Mesangial cell (primary cell): ENCODE data around the gene CHAC1. TPM values are rescaled to one million over a fixed set of nuclear protein-coding genes. Genes with fewer than 3 reads are reported as not detected.

Experiments used
- total RNA-seq: library from RNA; depleted of rRNA; stranded (reverse); fragments of >200 nt; gene quantifications from 2 replicates; pipeline ENCODE4 v1.2.3, GENCODE V29; 2015

CHAC1 gene, protein sequence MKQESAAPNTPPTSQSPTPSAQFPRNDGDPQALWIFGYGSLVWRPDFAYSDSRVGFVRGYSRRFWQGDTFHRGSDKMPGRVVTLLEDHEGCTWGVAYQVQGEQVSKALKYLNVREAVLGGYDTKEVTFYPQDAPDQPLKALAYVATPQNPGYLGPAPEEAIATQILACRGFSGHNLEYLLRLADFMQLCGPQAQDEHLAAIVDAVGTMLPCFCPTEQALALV
- total RNA-seq: 47.9 and 73.2 TPM in 2 replicates

DNA sequence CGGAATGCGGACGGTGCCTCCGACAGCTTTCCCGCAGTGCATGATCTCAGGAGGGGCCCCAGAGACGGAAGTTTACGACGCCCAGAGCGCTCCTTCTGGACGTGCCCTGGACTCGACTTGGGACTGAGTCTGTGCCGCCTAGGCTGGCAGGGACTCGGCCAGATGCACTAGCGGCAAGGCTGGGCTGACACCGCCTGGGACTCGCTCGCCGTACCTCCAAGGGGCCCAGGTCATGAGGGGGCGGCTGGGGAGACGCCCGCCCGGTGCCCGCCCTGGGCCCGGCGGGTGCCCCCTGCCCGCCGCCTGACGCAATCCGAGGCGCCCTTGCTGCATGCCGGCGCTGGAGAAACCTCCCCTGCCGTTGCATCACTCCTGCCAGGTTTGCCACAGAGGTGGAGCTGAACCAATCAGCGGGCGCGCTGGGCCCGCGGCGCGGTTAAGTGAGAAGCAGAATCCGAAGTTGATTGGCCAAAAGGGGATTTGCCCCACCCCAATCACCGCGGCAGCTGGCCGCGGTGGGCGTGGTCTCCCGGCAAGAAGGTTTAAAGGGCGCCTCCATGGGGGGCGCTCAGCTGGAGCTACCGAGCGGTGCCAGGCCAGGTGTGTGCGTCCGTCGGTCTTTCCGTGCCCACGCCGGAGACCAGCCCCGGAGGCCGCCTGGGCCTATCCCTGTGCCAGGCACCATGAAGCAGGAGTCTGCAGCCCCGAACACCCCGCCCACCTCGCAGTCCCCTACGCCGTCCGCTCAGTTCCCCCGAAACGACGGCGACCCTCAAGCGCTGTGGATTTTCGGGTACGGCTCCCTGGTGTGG lies at the start of gene CHAC1:
CHAC1 (plus strand) TSS at position 571 of the 812 bp plus-strand sequence; CDS start at position 684, 113 bp downstream.

GRCh38 chr15:40928821-40929659 lies 24.2 kb upstream of the CHAC1 start, which contains the start of gene DLL4:
Gene DLL4, plus strand, starts transcription at chr15:40929340. Its CDS starts 329 bp downstream, at chr15:40929669.

Other genes with a start within 250 kb of the CHAC1 start
- gene RMDN3, start 198.2 kb upstream of the CHAC1 start, total RNA-seq: 14.3 and 16.1 TPM in 2 replicates
- 24.9 and 91.1 TPM in 2 replicates for gene GCHFR, start 189.4 kb upstream of the CHAC1 start, total RNA-seq
- gene C15orf62, start 183.5 kb upstream of the CHAC1 start, total RNA-seq: 0.16 and 0.63 TPM in 2 replicates
- gene ZFYVE19, start 146.4 kb upstream of the CHAC1 start, total RNA-seq: 23.2 and 30.5 TPM in 2 replicates
- 32.7 and 34.9 TPM in 2 replicates for gene DNAJC17, start 146.0 kb upstream of the CHAC1 start, total RNA-seq
- not detected in 2 replicates for gene PPP1R14D, start 124.8 kb upstream of the CHAC1 start, total RNA-seq
- 64.9 and 128 TPM in 2 replicates for gene SPINT1, start 109.4 kb upstream of the CHAC1 start, total RNA-seq
- gene RHOV, start 79.2 kb upstream of the CHAC1 start, total RNA-seq: 0.16 and 0.63 TPM in 2 replicates
- 32.6 and 48.0 TPM in 2 replicates for gene VPS18, start 59.0 kb upstream of the CHAC1 start, total RNA-seq
- 0.13 TPM in 1 of 2 replicates, not detected in the other for gene DLL4, start 24.1 kb upstream of the CHAC1 start, total RNA-seq
- 17.6 and 33.4 TPM in 2 replicates for gene INO80, start 162.8 kb downstream of the CHAC1 start, total RNA-seq